GM23338 (cell line): ENCODE results near the gene SLC17A8. TPM values are rescaled to one million over a fixed set of nuclear protein-coding genes. Genes with fewer than 3 reads are reported as not detected.
A peak's percentile ranks its signal among the peaks of the same experiment; 100 is the strongest.

Experiments used
- ATAC-seq: fragments of 200-7000 bp; cut with Tn5 transposase; 3 replicates; pipeline ENCODE4 v1.9.1; 2020
- DNase-seq: peaks from one replicate; pipeline ENCODE4 v3.0.0-alpha.2; 2015; ENCODE audit warnings: low spot score
- H2AFZ ChIP-seq: fragments of 200-600 bp; sonication (generic); 2 replicates; pipeline ENCODE4 v1.8.0; 2016; ENCODE audit warnings: antibody characterized with exemption, mild to moderate bottlenecking, moderate library complexity
- H3F3A ChIP-seq: fragments of 200-600 bp; sonication (generic); replicated peaks from 2 replicates; pipeline ENCODE4 v1.8.0; 2017; ENCODE audit warnings: antibody characterized with exemption, mixed run types, low read depth
- H3K27ac ChIP-seq: fragments of 200-600 bp; sonication (generic); 2 replicates; pipeline ENCODE4 v1.6.1; 2016; ENCODE audit warnings: low read depth
- H3K27me3 ChIP-seq: fragments of 200-600 bp; sonication (generic); 2 replicates; pipeline ENCODE4 v1.8.0; 2016; ENCODE audit warnings: mild to moderate bottlenecking, mixed run types, moderate library complexity; ENCODE audit not compliant: insufficient read depth
- H3K36me3 ChIP-seq: fragments of 200-600 bp; sonication (generic); 2 replicates; pipeline ENCODE4 v1.8.0; 2016; ENCODE audit warnings: mild to moderate bottlenecking; ENCODE audit not compliant: insufficient read depth
- H3K4me1 ChIP-seq: fragments of 200-600 bp; sonication (generic); 2 replicates; pipeline ENCODE4 v1.8.0; 2016; ENCODE audit warnings: mild to moderate bottlenecking, moderate library complexity; ENCODE audit not compliant: insufficient read depth
- H3K4me2 ChIP-seq: fragments of 200-600 bp; sonication (generic); 2 replicates; pipeline ENCODE4 v1.7.1; 2017; ENCODE audit warnings: mixed run types
- H3K4me3 ChIP-seq: fragments of 200-600 bp; sonication (generic); 2 replicates; pipeline ENCODE4 v1.6.1; 2016; ENCODE audit warnings: mixed run types
- H3K79me2 ChIP-seq: fragments of 200-600 bp; sonication (generic); replicated peaks from 2 replicates; pipeline ENCODE4 v1.8.0; 2017; ENCODE audit warnings: mild to moderate bottlenecking; ENCODE audit not compliant: insufficient read depth
- H3K9me2 ChIP-seq: fragments of 200-600 bp; sonication (generic); 2 replicates; pipeline ENCODE4 v1.8.0; 2017; ENCODE audit not compliant: insufficient read depth
- H4K20me1 ChIP-seq: fragments of 200-600 bp; sonication (generic); replicated peaks from 2 replicates; pipeline ENCODE4 v1.8.0; 2017; ENCODE audit warnings: mild to moderate bottlenecking; ENCODE audit not compliant: insufficient read depth
- H3K27ac Mint-ChIP-seq: 2 replicates; pipeline ENCODE4 v1.8.0; 2020; ENCODE audit warnings: inconsistent platforms, mild to moderate bottlenecking, moderate library complexity, mixed read lengths
- H3K27me3 Mint-ChIP-seq: 3 replicates; pipeline ENCODE4 v1.8.0; 2022; ENCODE audit warnings: low read depth, mild to moderate bottlenecking, moderate library complexity, mixed read lengths, inconsistent platforms; ENCODE audit not compliant: insufficient read depth, poor library complexity
- H3K36me3 Mint-ChIP-seq: 3 replicates; pipeline ENCODE4 v1.8.0; 2021; ENCODE audit warnings: low read depth, mild to moderate bottlenecking, inconsistent platforms, moderate library complexity, mixed read lengths
- H3K4me1 Mint-ChIP-seq: 3 replicates; pipeline ENCODE4 v1.8.0; 2020; ENCODE audit warnings: mild to moderate bottlenecking, inconsistent platforms, mixed read lengths
- H3K4me3 Mint-ChIP-seq: 3 replicates; pipeline ENCODE4 v1.8.0; 2021; ENCODE audit warnings: moderate library complexity, mild to moderate bottlenecking, inconsistent platforms, mixed read lengths
- H3K9me3 Mint-ChIP-seq: 3 replicates; pipeline ENCODE4 v1.8.0; 2020; ENCODE audit warnings: moderate library complexity, mild to moderate bottlenecking, inconsistent platforms, mixed read lengths
- EZH2phosphoT487 ChIP-seq: fragments of 200-600 bp; sonication (generic); IDR thresholded peaks from one replicate; pipeline ENCODE4 v1.8.1; 2018; ENCODE audit warnings: antibody characterized with exemption; ENCODE audit not compliant: unreplicated experiment
- JUNB ChIP-seq: IDR thresholded peaks from one replicate; pipeline ENCODE4 v1.6.1; 2016; ENCODE audit warnings: antibody characterized with exemption; ENCODE audit not compliant: unreplicated experiment
- NANOG ChIP-seq: IDR thresholded peaks from 2 replicates; pipeline ENCODE4 v1.6.1; 2016; ENCODE audit warnings: antibody characterized with exemption, borderline replicate concordance
- REST ChIP-seq: IDR thresholded peaks from one replicate; pipeline ENCODE4 v1.6.1; 2018; ENCODE audit warnings: antibody characterized with exemption; ENCODE audit not compliant: unreplicated experiment
- ZNF114 ChIP-seq: fragments of 250-450 bp; sonication (Bioruptor Pico); IDR thresholded peaks from 2 replicates; pipeline ENCODE4 v1.5.0; 2020; ENCODE audit warnings: mild to moderate bottlenecking, moderate library complexity
- ZNF331 ChIP-seq: fragments of 250-450 bp; sonication (Bioruptor Pico); IDR thresholded peaks from 2 replicates; pipeline ENCODE4 v1.5.0; 2020; ENCODE audit warnings: low read depth, mild to moderate bottlenecking, moderate library complexity
- ZNF462 ChIP-seq: fragments of 250-450 bp; sonication (Bioruptor Pico); IDR thresholded peaks from 2 replicates; pipeline ENCODE4 v1.5.0; 2020; ENCODE audit warnings: mild to moderate bottlenecking, moderate library complexity
- polyA plus RNA-seq: library from polyadenylated mRNA; unstranded; fragments of >200 nt; fragmentation: Nextera tagmentation; extraction: Ambion mirVana; gene quantifications from 2 replicates; pipeline ENCODE4 v1.2.1, GENCODE V29; 2016
- total RNA-seq: library from RNA; depleted of rRNA; stranded (reverse); fragments of >200 nt; shearing (Covaris generic); gene quantifications from 2 replicates; pipeline ENCODE4 v1.2.3, GENCODE V29; 2014

Gene SLC17A8
- total and polyA plus RNA-seq, 2 experiments from 2014 or later = 0.05 to 0.24 TPM

- no peak for TF ChIP-seq NANOG
These were observed 19.3 kb downstream of the SLC17A8 start (continued) for GRCh38 chr12:100376161-100376560.

GRCh38 chr12:100381379-100381778 is 24.5 kb downstream of the SLC17A8 start:
- no peaks in the 10 kb centered on the region for H3F3A ChIP-seq
- no peaks in the 10 kb centered on the region for H3K36me3 ChIP-seq
- H3K9me2 ChIP-seq = no peaks in the 10 kb centered on the region
- Mint-ChIP-seq H3K4me3 (no peak overlapping the region), H3K27me3 (no peaks in the 10 kb centered on the region), H3K36me3 (no peaks in the 10 kb centered on the region), H3K27ac (no peak overlapping the region), H3K9me3 (no peaks in the 10 kb centered on the region), H3K4me1 (peaks cover 3% of the 10 kb centered on the region; the same call in 1 of the 3 replicates)
- peaks cover 6% of the 10 kb centered on the region; the same call in 1 of the 2 replicates for H3K4me1 ChIP-seq
- H3K79me2 ChIP-seq = no peaks in the 10 kb centered on the region
- H4K20me1 ChIP-seq = no peaks in the 10 kb centered on the region
- H3K4me2 ChIP-seq = no peak overlapping the region
- no peak overlapping the region for H3K27ac ChIP-seq
- H3K4me3 ChIP-seq = no peak overlapping the region
- no peak overlapping the region for H2AFZ ChIP-seq
- no peaks in the 10 kb centered on the region for H3K27me3 ChIP-seq
- TF ChIP-seq REST = no peak
- DNase-seq (no peak), ATAC-seq (no peak)

GRCh38 chr12:100382338-100382737 is 25.5 kb downstream of the SLC17A8 start:
- Histone ChIP-seq H3K4me1 (peaks cover 6% of the 10 kb centered on the region; the same call in 1 of the 2 replicates), H3K27me3 (no peaks in the 10 kb centered on the region), H3K79me2 (no peaks in the 10 kb centered on the region), H3K4me3 (no peak overlapping the region), H2AFZ (peak overlapping the region; percentile 38), H3K36me3 (no peaks in the 10 kb centered on the region), H4K20me1 (no peaks in the 10 kb centered on the region), H3K9me2 (no peaks in the 10 kb centered on the region), H3F3A (no peaks in the 10 kb centered on the region), H3K27ac (no peak overlapping the region), H3K4me2 (no peak overlapping the region)
- Mint-ChIP-seq H3K4me3 (no peak overlapping the region), H3K9me3 (no peaks in the 10 kb centered on the region), H3K4me1 (peaks cover 3% of the 10 kb centered on the region; the same call in 1 of the 3 replicates), H3K36me3 (no peaks in the 10 kb centered on the region), H3K27me3 (no peaks in the 10 kb centered on the region), H3K27ac (no peak overlapping the region)
- DNase-seq (no peak), ATAC-seq (no peak)
- TF ChIP-seq EZH2phosphoT487 = no peak
- TF ChIP-seq JUNB = no peak
- no peak for TF ChIP-seq ZNF331 (CRISPR knock-in tag)
- TF ChIP-seq ZNF462 (CRISPR knock-in tag) = no peak
- TF ChIP-seq ZNF114 = no peak
- no peak for TF ChIP-seq REST
